ENCODE measurements around the gene C1QTNF8.

C1QTNF8 gene

GRCh38 chr16:1127971-1128715, 32.1 kb upstream of the C1QTNF8 start:
- no peak for DNase-seq (ENCODE audit: low spot score)

GRCh38 chr16:1127101-1127500, 31.1 kb upstream of the C1QTNF8 start:
- DNase-seq (ENCODE audit: low spot score), result no peak

- no peak for DNase-seq (ENCODE audit: low spot score)
These were observed 30.5 kb upstream of the C1QTNF8 start for GRCh38 chr16:1126586-1126985.

- DNase-seq (ENCODE audit: low spot score), result no peak
These were observed 30.0 kb upstream of the C1QTNF8 start for GRCh38 chr16:1126044-1126443.

GRCh38 chr16:1125471-1125870, 29.4 kb upstream of the C1QTNF8 start:
- DNase-seq (ENCODE audit: low spot score), result no peak

GRCh38 chr16:1124795-1125194, 28.8 kb upstream of the C1QTNF8 start:
- no peak for DNase-seq (ENCODE audit: low spot score)

- DNase-seq (ENCODE audit: low spot score), result no peak
These were observed 28.2 kb upstream of the C1QTNF8 start for GRCh38 chr16:1124291-1124690.

- no peak for DNase-seq (ENCODE audit: low spot score)
These were observed 27.6 kb upstream of the C1QTNF8 start for GRCh38 chr16:1123525-1124230.

- DNase-seq (ENCODE audit: low spot score), result no peak
These were observed 26.3 kb upstream of the C1QTNF8 start for GRCh38 chr16:1122398-1122765.

GRCh38 chr16:1121601-1122397, 25.8 kb upstream of the C1QTNF8 start:
- DNase-seq (ENCODE audit: low spot score), result no peak

GRCh38 chr16:1121009-1121408, 25.0 kb upstream of the C1QTNF8 start:
- no peak for DNase-seq (ENCODE audit: low spot score)

- no peak for DNase-seq (ENCODE audit: low spot score)
These were observed 24.5 kb upstream of the C1QTNF8 start for GRCh38 chr16:1120577-1120941.

- no peak for DNase-seq (ENCODE audit: low spot score)
These were observed 23.9 kb upstream of the C1QTNF8 start for GRCh38 chr16:1119766-1120576.

- no peak for DNase-seq (ENCODE audit: low spot score)
These were observed 23.1 kb upstream of the C1QTNF8 start for GRCh38 chr16:1119129-1119528.

GRCh38 chr16:1117926-1118325, 21.9 kb upstream of the C1QTNF8 start:
- no peak for DNase-seq (ENCODE audit: low spot score)

GRCh38 chr16:1117176-1117900, 21.3 kb upstream of the C1QTNF8 start:
- no peak for DNase-seq (ENCODE audit: low spot score)

- no peak for DNase-seq (ENCODE audit: low spot score)
These were observed 20.6 kb upstream of the C1QTNF8 start for GRCh38 chr16:1116693-1117077.

GRCh38 chr16:1113889-1114526, 18.0 kb upstream of the C1QTNF8 start:
- no peak for DNase-seq (ENCODE audit: low spot score)

- no peak for DNase-seq (ENCODE audit: low spot score)
These were observed 17.4 kb upstream of the C1QTNF8 start for GRCh38 chr16:1113489-1113888.

GRCh38 chr16:1112506-1113184, 16.6 kb upstream of the C1QTNF8 start:
- peak; percentile 62 for DNase-seq (ENCODE audit: low spot score)
